Mucosa of descending colon (tissue), 3 donors: ENCODE results near the gene ERBB4. TPM values are rescaled to one million over a fixed set of nuclear protein-coding genes. Genes with fewer than 3 reads are reported as not detected.

Experiments used
- ATAC-seq: fragments of 200-7000 bp; cut with Tn5 transposase; one replicate; pipeline ENCODE4 v1.9.1; 2020; ENCODE audit warnings: mild to moderate bottlenecking, moderate library complexity
- DNase-seq, 3 donors: peaks; one replicate each; pipeline ENCODE4 v3.0.0-alpha.2; 2020
- H3K36me3 ChIP-seq: fragments of 200-600 bp; one replicate; pipeline ENCODE4 v1.8.0; 2021; ENCODE audit warnings: low read depth, mild to moderate bottlenecking
- H3K4me1 ChIP-seq: fragments of 200-600 bp; one replicate; pipeline ENCODE4 v1.8.0; 2021; ENCODE audit warnings: low read depth, mild to moderate bottlenecking
- H3K4me3 ChIP-seq: fragments of 200-600 bp; one replicate; pipeline ENCODE4 v1.8.0; 2021; ENCODE audit warnings: mild to moderate bottlenecking
- H3K9me3 ChIP-seq: fragments of 200-600 bp; one replicate; pipeline ENCODE4 v1.8.0; 2021; ENCODE audit warnings: mild to moderate bottlenecking
- intact Hi-C, 2 donors: fragments of 100-400 bp; cut with DNase I in 1 of 2; cut with micrococcal nuclease in 1 of 2; formaldehyde crosslinking; loops; one replicate each; pipeline versions ENCODE4 v1.11.0 to v1.11.1; 2022; cut with DNase I, micrococcal nuclease
- total RNA-seq, 3 donors: library from RNA; stranded (reverse); fragmentation: NEBNext Ultra II Directional in 2 of 3; extraction: Animal tissue kit (Norgen Biotek cat#: 25700) in 2 of 3; gene quantifications; one replicate each; pipeline versions ENCODE4 v1.2.1 to v1.2.4, GENCODE V29; 2021 to 2023
- TF ChIP-seq, protein P1 (sequence below): fragments of 200-600 bp; IDR thresholded peaks from one replicate; pipeline ENCODE4 v1.8.0; 2022; ENCODE audit warnings: antibody characterized with exemption, mild to moderate bottlenecking
- donor health status: DM: no; HTN: no; CAD: no; lungs with moderate emphysema.
- donor health status: DM: no; HTN: no; CAD: no.
- donor health status: DM: no; HTN: yes; CAD: no.

The ERBB4 gene
- total RNA-seq, 3 donors from 2014 or later, result 0.05 to 0.25 TPM; not detected in 1

- H3K9me3 ChIP-seq, result no peaks in the 10 kb centered on the region
- DNase-seq (no peak), ATAC-seq (no peak)
- TF ChIP-seq, protein P1, sequence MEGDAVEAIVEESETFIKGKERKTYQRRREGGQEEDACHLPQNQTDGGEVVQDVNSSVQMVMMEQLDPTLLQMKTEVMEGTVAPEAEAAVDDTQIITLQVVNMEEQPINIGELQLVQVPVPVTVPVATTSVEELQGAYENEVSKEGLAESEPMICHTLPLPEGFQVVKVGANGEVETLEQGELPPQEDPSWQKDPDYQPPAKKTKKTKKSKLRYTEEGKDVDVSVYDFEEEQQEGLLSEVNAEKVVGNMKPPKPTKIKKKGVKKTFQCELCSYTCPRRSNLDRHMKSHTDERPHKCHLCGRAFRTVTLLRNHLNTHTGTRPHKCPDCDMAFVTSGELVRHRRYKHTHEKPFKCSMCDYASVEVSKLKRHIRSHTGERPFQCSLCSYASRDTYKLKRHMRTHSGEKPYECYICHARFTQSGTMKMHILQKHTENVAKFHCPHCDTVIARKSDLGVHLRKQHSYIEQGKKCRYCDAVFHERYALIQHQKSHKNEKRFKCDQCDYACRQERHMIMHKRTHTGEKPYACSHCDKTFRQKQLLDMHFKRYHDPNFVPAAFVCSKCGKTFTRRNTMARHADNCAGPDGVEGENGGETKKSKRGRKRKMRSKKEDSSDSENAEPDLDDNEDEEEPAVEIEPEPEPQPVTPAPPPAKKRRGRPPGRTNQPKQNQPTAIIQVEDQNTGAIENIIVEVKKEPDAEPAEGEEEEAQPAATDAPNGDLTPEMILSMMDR, result no peak
- no peak overlapping the region for H3K4me3 ChIP-seq
- intact Hi-C loops, result no loop called here
- no peaks in the 10 kb centered on the region for H3K36me3 ChIP-seq
- no peaks in the 10 kb centered on the region for H3K4me1 ChIP-seq
Observed at GRCh38 chr2:212098966-212099365, 439.6 kb downstream of the ERBB4 start.

DNA sequence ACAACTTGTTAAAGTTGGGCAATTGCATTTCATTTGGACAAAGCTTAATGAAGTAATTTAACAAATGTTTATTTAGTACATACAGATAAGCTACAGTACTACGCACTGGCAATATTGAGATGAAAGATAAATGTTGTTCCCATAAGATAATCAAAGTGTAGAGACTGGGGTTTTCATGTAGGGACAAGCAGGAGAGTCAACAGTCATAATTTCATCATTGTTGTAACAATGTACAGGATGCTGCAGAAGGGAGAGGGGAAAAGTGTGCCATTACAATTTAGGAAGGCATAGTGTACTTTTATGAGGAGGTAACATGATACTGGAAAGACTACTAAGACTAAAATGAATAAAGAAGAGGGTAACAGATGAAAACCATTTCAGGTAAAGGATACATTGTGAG, 441.6 kb downstream of the ERBB4 start:
- no peaks in the 10 kb centered on the region for H3K36me3 ChIP-seq
- no peak overlapping the region for H3K4me3 ChIP-seq
- TF ChIP-seq, protein P1, result no peak
- no peaks in the 10 kb centered on the region for H3K9me3 ChIP-seq
- intact Hi-C loops, result no loop called here
- ATAC-seq (no peak), DNase-seq (no peak)
- no peaks in the 10 kb centered on the region for H3K4me1 ChIP-seq

DNA sequence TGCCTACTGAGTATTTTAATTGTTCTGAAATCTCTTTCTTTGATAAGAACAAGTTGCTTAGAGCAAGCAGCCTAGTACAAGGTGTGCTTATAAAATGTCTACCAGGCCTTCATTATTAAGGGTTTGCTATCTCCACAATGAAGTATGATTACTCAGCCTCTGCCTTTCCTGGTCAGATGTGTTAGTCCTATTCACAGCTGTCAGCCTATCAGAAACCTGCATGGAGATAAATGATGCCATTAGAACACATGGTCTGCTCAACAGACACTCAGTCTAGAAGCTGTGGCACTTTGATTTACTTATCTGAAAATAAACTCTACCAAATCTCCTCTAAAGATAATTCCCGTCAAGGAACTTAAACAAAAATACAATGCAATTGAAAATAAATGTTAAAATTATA, 448.7 kb downstream of the ERBB4 start:
- TF ChIP-seq, protein P1, result no peak
- no peak for DNase-seq
- H3K4me3 ChIP-seq, result no peak overlapping the region
- H3K4me1 ChIP-seq, result no peaks in the 10 kb centered on the region
- intact Hi-C loops, result no loop called here
- ATAC-seq, result no peak
- no peaks in the 10 kb centered on the region for H3K9me3 ChIP-seq
- no peaks in the 10 kb centered on the region for H3K36me3 ChIP-seq

GRCh38 chr2:212088353-212088752, 450.2 kb downstream of the ERBB4 start:
- H3K4me3 ChIP-seq, result no peak overlapping the region
- H3K4me1 ChIP-seq, result no peaks in the 10 kb centered on the region
- no peaks in the 10 kb centered on the region for H3K36me3 ChIP-seq
- intact Hi-C loops, result no loop called here
- TF ChIP-seq, protein P1, result no peak
- DNase-seq (no peak), ATAC-seq (no peak)
- H3K9me3 ChIP-seq, result no peaks in the 10 kb centered on the region

- no peak for ATAC-seq
- DNase-seq, result no peak
- Histone ChIP-seq H3K4me1 (no peaks in the 10 kb centered on the region), H3K4me3 (no peak overlapping the region), H3K36me3 (no peaks in the 10 kb centered on the region), H3K9me3 (no peaks in the 10 kb centered on the region)
- intact Hi-C loops, result no loop called here
- TF ChIP-seq, protein P1, result no peak
Observed at GRCh38 chr2:212083492-212083891, 455.1 kb downstream of the ERBB4 start.

DNA sequence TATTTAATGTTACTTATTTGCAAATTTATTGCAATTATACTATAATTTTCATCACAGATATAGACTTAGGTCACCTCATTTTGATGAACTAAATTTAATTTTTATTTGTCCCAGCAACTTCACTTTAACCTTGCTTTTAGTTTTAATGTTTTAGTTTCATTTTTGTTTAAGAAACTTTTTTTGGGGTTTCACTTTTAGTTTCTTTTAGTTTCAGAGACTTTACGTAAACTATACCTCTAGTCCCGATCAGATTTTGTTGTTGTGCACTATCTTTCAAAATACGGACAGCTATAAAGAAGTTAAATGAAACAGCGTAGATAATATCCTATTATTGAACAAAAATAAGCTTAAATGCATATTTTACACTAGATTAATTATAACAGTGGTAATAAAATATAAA, 460.5 kb downstream of the ERBB4 start:
- TF ChIP-seq, protein P1, result no peak
- intact Hi-C loops, result no loop called here
- H3K9me3 ChIP-seq, result no peaks in the 10 kb centered on the region
- no peak overlapping the region for H3K4me3 ChIP-seq
- DNase-seq, result no peak
- H3K4me1 ChIP-seq, result no peaks in the 10 kb centered on the region
- ATAC-seq, result no peak
- no peaks in the 10 kb centered on the region for H3K36me3 ChIP-seq
